ENCODE results near the gene NSD2.

Gene NSD2

GRCh38 chr4:1880332-1880731 is 9.1 kb downstream of the NSD2 start:
- no peaks in the 10 kb centered on the region for H3K27me3 ChIP-seq (ENCODE audit: insufficient read depth, poor library complexity, severe bottlenecking)
- TF ChIP-seq, protein P1, sequence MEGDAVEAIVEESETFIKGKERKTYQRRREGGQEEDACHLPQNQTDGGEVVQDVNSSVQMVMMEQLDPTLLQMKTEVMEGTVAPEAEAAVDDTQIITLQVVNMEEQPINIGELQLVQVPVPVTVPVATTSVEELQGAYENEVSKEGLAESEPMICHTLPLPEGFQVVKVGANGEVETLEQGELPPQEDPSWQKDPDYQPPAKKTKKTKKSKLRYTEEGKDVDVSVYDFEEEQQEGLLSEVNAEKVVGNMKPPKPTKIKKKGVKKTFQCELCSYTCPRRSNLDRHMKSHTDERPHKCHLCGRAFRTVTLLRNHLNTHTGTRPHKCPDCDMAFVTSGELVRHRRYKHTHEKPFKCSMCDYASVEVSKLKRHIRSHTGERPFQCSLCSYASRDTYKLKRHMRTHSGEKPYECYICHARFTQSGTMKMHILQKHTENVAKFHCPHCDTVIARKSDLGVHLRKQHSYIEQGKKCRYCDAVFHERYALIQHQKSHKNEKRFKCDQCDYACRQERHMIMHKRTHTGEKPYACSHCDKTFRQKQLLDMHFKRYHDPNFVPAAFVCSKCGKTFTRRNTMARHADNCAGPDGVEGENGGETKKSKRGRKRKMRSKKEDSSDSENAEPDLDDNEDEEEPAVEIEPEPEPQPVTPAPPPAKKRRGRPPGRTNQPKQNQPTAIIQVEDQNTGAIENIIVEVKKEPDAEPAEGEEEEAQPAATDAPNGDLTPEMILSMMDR (IDR thresholded peaks at IDR 0.05; ENCODE audit: insufficient read depth, low read length): no peak
- TF ChIP-seq POLR2AphosphoS5 (IDR thresholded peaks at IDR 0.05; ENCODE audit: low read depth) (no peak), REST (IDR thresholded peaks at IDR 0.05; ENCODE audit: insufficient replicate concordance, low read depth) (no peak), GABPA (IDR thresholded peaks at IDR 0.05; ENCODE audit: low read depth) (no peak), SPI1 (IDR thresholded peaks at IDR 0.05; ENCODE audit: borderline replicate concordance, low read depth) (no peak)

GRCh38 chr4:1882850-1883271 is 11.7 kb downstream of the NSD2 start:
- Histone ChIP-seq H3K27me3 (ENCODE audit: insufficient read depth, poor library complexity, severe bottlenecking) (no peaks in the 10 kb centered on the region), H3K27ac (replicated peaks) (no peak overlapping the region), H3K4me3 (replicated peaks; ENCODE audit: insufficient read depth, low read length) (no peak overlapping the region)
- DNase-seq (ENCODE audit: low read depth in 1 of 2, low spot score in 1 of 2): no peak
- TF ChIP-seq GABPA (IDR thresholded peaks at IDR 0.05; ENCODE audit: low read depth) (no peak), SPI1 (IDR thresholded peaks at IDR 0.05; ENCODE audit: borderline replicate concordance, low read depth) (no peak), POLR2AphosphoS5 (IDR thresholded peaks at IDR 0.05; ENCODE audit: low read depth) (no peak), REST (IDR thresholded peaks at IDR 0.05; ENCODE audit: insufficient replicate concordance, low read depth) (no peak)
- TF ChIP-seq, protein P1 (IDR thresholded peaks at IDR 0.05; ENCODE audit: insufficient read depth, low read length): no peak

More at GRCh38 chr4:1880332-1880731, 9.1 kb downstream of the NSD2 start:
- H3K4me3 ChIP-seq (replicated peaks; ENCODE audit: insufficient read depth, low read length): no peak overlapping the region
- no peak for DNase-seq (ENCODE audit: low read depth in 1 of 2, low spot score in 1 of 2)
- H3K27ac ChIP-seq (replicated peaks): no peak overlapping the region

DNA sequence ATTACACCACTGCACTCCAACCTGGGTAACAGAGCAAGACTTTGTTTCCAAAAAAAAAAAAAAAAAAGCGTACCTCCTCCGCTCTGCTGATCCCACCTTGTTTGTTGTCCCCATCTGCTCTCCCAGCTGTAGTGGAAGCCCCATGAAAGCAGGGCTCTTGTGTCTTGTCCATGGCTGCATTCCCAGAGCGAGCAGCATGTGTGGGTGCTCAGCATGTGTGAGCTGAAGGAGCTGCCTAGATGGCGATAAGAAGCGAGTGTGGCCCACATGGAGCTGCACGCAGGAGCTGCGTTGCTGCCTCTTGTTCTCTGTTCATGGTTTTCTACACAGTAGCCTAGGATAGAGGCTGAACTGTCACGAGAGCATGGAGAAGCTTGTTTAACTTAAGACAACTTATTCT is 12.4 kb downstream of the NSD2 start:
- DNase-seq (ENCODE audit: low read depth in 1 of 2, low spot score in 1 of 2): no peak
- H3K27ac ChIP-seq (replicated peaks): no peak overlapping the region
- TF ChIP-seq POLR2AphosphoS5 (IDR thresholded peaks at IDR 0.05; ENCODE audit: low read depth) (no peak), GABPA (IDR thresholded peaks at IDR 0.05; ENCODE audit: low read depth) (no peak), SPI1 (IDR thresholded peaks at IDR 0.05; ENCODE audit: borderline replicate concordance, low read depth) (no peak), REST (IDR thresholded peaks at IDR 0.05; ENCODE audit: insufficient replicate concordance, low read depth) (no peak)
- TF ChIP-seq, protein P1 (IDR thresholded peaks at IDR 0.05; ENCODE audit: insufficient read depth, low read length): no peak
- no peak overlapping the region for H3K4me3 ChIP-seq (replicated peaks; ENCODE audit: insufficient read depth, low read length)
- no peaks in the 10 kb centered on the region for H3K27me3 ChIP-seq (ENCODE audit: insufficient read depth, poor library complexity, severe bottlenecking)
